GM19043 (cell line): ENCODE data around the gene EVA1A.
"Not testable (repeated sequence)": the region's sequence is repeated elsewhere in the genome, so short reads cannot be mapped to it uniquely, and the experiment has no call there.

Experiments
- ATAC-seq: cut with Tn5 transposase; IDR thresholded peaks from one replicate; pipeline ENCODE4 v1.9.1; 2021; ENCODE audit warnings: low read depth; ENCODE audit not compliant: unreplicated experiment

The EVA1A gene

GRCh38 chr2:75493230-75493629, 67.5 kb downstream of the EVA1A start:
- no peak for ATAC-seq

DNA sequence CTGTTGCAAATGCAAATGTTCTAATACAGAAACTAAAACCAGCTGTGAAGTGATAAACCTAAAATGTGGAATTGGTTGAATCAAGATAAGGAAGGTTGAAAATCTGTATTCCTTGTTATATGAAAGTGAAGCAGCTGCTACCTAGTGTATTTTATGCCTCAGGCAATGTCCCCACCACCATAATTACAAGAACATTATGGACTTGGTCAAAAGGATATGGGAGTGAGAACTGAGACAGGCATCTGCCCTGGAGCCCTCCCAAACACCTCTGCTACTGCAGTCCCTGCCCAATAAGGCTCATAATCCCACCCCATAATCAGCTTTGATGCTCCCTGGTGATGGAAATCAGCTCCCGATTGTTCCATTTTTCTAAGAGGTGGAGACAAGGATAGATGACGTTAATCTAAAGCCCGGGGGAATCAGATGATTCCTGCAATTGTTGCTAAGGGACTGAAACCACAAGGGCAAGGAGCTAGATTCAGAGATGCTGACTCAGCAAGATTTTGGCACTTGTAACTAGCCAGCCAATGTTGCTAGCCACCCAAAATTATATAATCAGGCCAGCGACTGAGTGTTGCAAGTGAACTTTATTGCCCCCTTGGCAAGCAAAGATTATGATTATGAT, 69.5 kb downstream of the EVA1A start:
- no peak for ATAC-seq

- no peak for ATAC-seq
Measured at GRCh38 chr2:75489721-75490120, 71.0 kb downstream of the EVA1A start.

DNA sequence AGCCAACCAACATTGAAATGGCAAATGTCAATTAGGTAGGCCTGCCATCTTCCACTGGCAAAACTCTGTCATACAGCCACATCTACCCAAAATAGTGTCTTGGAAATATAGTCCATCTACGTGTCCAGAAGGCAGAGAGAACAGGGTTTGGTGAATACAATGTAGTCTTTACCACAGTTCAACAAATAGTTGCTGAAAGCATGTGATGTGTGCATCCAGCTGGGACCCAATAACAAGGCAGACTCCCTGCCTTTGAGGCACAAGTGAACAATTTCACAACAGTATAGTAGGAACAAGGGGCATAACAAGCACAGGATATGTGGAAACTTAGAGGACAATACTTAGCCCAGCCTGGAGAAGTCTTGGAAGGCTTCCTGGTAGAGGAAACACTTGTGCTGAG, 72.6 kb downstream of the EVA1A start:
- ATAC-seq = no peak

DNA sequence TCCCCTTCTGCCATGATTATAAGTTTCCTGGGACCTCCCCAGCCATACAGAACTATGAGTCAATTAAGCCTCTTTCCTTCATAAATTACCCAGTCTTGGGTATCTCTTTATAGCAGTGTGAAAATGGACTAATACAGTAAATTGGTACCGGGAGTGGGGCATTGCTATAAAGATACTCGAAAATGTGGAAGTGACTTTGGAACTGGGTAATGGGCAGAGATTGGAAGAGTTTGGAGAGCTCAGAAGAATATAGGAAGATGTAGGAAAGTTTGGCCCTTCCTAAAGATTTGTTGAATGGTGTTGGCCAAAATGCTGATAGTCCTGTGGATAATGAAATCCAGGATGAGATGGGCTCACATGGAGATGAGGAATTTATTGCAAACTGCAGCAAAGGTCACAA, 74.0 kb downstream of the EVA1A start:
- ATAC-seq = not testable (repeated sequence)

DNA sequence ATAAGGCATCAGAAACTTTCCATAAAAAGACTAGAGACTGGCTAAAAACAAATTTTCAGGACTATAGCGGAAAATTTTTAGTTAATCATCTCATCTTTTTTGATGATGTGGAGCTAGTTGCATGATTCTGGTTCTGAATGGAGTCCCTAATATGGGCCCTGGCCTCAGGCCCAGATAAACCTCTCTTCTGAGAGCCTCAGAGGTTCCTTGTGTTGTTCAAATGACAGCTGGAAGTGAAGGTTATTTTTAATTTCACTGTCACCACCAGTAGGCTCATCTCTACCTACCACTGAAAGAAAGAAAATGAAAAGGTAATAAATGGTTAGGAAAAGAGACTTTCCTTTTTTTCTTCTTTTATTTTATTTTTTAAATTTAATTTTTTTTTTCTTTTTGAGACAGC, 75.9 kb downstream of the EVA1A start:
- ATAC-seq = no peak

- no peak for ATAC-seq
Measured at GRCh38 chr2:75483878-75484277, 76.9 kb downstream of the EVA1A start.

GRCh38 chr2:75482398-75482797, 78.3 kb downstream of the EVA1A start:
- ATAC-seq = no peak

- no peak for ATAC-seq
Measured at GRCh38 chr2:75480971-75481836, 79.5 kb downstream of the EVA1A start.

GRCh38 chr2:75477696-75478095, 83.0 kb downstream of the EVA1A start:
- not testable (repeated sequence) for ATAC-seq

GRCh38 chr2:75476761-75477160, 84.0 kb downstream of the EVA1A start:
- ATAC-seq = no peak

GRCh38 chr2:75475976-75476375, 84.8 kb downstream of the EVA1A start:
- ATAC-seq = no peak

- ATAC-seq = no peak
Measured at GRCh38 chr2:75475049-75475448, 85.7 kb downstream of the EVA1A start.

DNA sequence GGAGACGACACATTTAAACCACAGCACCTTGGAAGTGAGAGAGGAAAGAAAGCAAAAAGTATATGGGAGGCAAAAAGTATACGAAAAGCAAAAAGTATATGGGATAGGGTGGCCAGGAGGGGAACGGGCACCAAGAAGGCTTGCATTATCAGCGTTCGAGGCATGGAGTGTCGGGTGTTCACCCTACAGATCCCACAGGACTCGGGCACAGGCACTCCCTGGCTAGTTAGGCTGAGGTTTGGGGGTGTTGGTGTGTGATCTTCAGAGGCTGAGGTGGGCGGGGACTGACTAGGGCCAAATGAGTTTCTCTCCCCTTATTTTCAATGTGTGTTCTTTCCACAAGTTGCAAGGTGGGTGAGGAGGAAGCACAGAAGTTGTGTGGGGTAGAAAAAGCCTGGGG, 86.6 kb downstream of the EVA1A start:
- no peak for ATAC-seq

DNA sequence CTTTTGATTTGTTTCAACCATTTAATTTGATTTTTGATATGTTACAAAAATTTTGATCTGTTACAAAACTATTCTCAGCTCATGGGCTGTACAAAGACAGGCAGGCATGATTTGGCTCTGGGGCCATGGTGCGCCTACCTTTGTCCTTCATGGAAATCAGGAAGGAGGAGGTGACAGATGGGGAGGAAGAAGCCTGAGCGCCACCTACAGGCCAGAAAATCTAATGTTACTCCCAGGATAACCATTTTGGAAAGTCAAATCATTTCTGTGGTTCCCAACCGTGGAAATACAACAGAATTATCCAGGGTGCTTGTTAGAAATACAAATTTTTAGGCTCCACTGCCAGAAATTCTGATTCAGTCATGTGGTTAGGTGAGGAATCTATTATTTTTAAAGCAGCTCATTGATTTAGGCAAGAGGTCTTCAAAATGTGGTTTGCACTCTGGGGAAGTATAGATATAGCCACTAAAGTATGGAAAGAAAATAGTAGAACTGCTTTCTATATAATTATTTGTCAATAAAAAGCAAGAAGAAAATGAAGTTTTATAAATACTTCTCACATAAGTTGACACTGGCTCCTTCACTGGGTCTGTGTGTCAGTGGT, 93.9 kb downstream of the EVA1A start:
- ATAC-seq = no peak

- no peak for ATAC-seq
Measured at GRCh38 chr2:75465317-75465984, 95.3 kb downstream of the EVA1A start.

GRCh38 chr2:75464348-75464946, 96.3 kb downstream of the EVA1A start:
- ATAC-seq = peak; percentile 54

GRCh38 chr2:75462721-75463120, 98.0 kb downstream of the EVA1A start:
- ATAC-seq = no peak

- ATAC-seq = no peak
Measured at GRCh38 chr2:75462206-75462605, 98.5 kb downstream of the EVA1A start.

GRCh38 chr2:75460630-75461029, 100.1 kb downstream of the EVA1A start:
- ATAC-seq = no peak
